NCI-H510A (cell line): ENCODE measurements around the gene MST1.

Experiments used
- DNase-seq: peaks from one replicate; lab custom pipeline; 2025; lab: John Stamatoyannopoulos, UW

MST1 gene

DNA sequence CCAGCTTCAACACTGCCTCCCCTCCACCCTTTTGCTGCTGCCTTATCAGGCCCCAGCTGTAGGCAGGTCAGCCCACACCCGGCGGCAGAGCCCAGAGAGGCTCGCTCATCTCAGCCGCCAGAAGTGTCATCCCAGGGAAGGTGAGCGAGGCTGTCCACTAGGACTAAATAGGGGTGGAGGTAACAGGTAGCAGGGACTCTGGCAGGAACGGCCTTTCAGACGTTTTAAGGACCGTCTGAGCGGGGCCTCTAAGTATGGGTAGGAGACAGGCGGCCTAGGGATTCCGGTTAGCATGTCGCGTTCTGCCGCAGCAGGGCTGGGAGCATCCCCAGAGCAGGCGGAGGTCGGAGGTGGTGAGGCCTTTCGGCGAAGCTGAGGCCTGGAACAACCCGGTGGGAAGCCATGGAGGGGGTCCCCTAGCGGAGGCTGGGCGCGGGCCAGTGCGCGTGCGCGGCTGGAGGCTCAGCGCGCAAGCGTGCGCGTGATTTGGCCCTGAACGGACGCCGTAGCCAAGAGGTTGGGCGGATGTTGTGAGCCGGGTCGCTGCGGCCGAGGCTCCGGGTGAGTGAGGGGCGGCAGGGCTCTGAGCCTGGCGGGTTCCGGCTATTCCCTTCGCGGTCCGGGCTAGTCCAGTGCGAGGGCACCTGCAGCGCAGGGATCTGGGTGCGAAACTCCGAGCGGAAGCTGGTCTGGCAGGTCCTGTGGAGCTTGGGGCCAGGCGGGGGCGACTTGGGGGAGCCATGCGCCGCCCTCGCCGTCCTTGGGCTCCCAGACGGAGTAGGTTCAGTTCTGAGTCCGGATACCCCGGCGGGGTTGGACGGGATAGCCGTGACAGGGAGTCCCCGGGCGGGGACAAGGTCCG is at the start of gene MST1, which contains the start of gene RNF123:
Gene MST1, minus strand, starts transcription at position 429 of the 862 bp plus-strand sequence. CDS start 783 bp downstream, outside the sequence.
Gene RNF123, plus strand, starts transcription at position 512 of the 862 bp plus-strand sequence. CDS start 1,609 bp downstream, outside the sequence.
- no peak for DNase-seq

DNA sequence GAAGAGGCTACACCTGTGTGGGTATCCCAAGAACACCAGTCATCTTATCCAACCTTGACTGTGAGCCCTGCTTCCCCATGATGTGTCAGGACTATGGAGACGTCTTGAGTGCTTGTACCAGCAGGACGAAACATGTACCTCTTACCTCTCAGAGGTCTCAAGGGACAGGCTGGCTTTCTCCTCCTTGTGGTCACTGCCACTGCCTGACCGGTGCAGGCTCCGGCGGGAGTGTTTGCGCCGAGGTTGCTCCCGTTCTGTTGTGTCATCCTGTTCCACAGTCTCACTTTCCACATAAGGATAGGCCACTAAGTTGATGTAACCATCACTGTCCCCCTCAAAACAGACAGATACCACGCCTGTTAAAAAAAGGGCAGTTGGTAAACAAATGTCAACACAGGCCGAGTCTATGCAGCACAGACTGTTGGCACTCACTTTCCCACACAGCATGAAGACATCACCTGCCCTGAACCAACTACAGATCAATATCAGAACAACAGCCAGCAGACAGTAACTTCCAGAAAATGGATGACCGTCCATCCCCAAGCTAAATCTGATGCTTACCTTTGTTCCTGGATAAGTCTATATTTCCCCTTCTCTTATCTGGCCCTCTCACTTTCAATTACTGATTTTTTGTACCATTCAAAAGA is 48.9 kb upstream of the MST1 start:
- DNase-seq: no peak

DNA sequence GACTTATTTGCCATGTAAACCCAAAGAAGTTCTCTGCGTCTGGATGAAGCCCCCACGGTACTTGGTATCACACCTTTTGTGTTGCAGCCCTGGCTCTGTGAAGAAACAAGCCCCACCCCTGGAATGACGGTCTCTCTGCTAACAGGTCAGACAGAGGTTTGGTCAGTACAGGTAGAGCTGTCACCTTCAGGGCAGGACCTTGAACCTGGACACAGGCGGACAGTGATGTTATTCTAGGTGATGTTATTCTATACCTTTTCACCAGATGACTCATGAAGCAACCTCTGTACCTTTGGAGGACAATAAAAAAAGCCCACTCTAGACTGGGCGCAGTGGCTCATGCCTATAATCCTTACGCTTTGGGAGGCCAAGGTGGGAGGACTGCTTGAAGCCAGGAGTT is 45.5 kb upstream of the MST1 start:
- no peak for DNase-seq

DNA sequence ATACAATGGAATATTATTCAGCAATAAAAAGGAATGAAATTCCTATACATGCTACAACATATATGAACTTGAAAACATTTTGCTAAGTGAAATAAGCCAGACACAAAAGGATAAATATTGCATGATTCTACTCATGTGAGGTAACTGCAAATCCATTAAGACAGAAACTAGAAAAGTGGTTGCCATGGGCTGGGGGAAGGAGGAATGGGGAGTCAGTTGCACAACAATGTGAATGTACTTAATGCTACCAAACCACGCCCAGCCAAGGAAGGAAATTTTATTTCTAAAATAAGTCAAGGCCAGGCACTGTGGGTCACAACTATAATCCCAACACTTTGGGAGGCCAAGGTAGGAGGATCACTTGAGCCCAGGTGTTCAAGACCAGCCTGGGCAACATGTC is 44.3 kb upstream of the MST1 start:
- DNase-seq: no peak

DNA sequence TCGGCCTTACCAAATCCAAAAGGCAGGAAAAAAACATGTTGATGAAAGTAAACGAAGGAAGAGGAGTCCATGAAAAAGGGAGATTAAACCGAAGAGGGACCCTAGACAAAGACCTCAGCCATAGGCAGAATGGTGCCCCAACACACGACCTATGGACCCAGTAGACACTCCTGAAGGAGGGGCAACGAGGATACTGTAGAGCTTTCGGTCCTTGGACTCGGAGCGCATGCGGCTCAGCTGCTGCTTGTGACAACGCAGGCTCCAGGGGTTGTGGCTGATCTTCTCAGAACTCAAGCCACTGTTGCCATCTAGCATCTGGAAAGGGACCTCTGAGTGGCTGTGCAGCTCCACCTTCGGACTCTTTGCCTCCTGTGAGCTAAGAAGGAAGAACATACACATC is 43.3 kb upstream of the MST1 start:
- DNase-seq: no peak

DNA sequence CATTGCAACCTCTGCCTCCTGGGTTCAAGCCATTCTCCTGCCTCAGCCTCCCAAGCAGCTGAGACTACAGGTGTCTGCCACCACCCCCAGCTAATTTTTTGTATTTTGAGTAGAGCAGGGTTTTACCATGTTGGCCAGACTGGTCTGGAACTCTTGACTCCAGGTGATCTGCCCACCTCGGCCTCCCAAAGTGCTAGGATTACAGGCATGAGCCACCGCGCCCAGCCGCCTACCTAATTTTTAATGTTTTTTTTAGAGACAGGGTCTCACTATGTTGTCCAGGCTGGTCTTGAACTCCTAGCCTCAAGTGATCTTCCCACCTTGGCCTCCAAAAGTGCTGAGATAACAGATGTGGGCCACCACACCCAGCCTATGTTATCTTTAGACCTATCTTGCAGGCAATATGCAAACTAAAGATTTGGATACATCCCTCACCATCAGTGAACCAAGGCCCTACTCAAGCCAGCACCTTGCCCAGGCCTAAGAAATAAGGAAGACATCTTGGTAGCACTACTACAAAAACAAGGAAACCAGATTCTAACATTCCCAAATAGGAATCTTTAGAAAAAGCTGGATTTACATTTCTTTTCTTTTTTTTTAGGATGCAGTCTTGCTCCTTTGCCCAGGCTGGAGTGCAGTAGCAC is 40.8 kb upstream of the MST1 start:
- DNase-seq: no peak

DNA sequence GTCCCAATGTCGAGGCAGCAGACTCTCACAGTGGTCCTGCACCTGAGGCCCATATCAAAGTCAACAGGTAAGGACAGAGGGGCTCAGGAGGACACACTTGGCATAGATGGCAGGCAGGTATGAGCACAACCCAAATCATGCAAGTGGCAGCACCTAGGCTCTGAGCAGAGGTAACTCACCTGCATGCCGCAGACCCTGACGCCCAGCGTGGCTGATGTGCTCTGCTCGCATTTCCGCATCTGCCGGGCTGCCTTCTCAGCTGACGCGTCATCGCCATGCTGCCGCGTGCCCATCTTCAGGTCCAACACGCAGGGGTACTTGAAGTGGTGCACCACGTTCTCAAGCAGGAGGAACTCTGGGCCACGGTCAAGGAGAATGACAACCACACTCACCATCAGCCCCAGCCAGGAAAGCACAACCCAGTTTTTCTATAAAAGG is 38.7 kb upstream of the MST1 start:
- no peak for DNase-seq

DNA sequence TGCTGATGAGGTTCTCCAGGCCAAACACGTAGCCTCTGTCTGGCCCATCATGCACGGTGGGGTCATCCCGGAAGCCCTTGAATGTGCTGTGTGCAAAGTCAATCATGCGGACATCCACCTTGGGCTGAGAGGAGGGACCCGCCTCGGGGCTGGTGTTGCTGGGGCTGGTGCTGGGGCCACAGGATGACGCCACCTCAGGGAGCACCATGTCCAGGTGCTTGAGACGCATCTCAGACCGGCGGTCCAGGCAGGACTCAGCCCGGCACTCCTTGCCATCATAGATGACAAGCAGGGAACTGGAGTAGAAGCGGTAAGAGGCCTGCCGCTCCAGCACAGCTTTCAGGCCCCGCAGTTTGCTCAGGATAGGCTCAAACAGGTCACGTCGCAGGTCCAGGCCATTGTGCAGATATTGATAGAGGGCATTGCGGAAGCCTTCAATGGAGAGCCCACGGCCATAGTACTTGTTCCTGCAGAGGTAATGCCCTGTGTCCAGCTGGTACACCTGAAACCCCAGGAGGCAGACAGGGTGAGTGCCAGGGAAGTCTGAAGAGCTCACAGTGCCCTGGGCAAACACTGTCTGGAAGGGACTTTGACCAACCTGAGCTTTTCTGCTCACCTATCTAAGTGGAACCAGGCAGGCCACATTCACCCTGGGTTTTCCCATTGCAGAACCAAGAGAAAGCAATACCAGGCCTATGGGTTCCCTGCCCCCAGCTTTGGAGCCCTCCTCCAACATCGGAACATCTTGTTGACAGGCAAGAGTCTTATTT is 38.1 kb upstream of the MST1 start:
- DNase-seq: no peak

DNA sequence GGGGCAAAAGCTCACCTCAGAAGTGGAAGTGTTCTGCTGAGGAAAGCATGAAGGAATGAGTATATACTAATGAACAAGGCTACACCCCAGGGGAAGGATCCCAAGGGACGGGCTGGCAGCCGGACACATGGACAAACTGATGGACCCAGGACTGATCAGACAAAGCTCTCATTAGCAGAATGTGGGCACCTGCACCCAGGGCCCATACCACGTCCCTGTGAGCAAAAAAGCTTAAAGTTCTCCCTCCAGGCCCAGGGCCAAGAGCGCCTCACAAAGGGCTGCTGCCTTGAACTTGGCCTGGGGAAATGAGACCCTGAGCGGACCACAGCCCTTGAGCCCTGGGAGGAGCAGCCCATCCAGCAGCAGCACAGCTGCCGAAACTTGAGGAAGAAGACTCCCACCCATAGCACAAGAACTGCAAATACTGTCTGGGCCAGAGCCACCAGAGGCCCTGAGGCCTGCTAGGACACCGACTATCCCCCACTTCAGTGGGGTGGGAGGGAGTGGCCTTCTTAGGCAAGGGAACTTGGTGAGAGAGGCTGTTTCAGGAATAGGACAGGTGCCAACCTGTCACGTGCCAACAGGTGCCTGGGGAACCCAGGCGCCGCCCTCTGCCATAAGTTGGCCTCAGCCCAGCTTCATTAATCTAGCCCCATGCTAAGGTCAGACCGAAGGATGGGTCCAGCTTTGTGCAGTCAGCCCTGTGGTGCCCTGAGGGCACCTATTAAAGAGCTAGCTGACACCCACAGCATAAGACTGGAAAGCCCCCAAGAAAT is 36.8 kb upstream of the MST1 start:
- no peak for DNase-seq

DNA sequence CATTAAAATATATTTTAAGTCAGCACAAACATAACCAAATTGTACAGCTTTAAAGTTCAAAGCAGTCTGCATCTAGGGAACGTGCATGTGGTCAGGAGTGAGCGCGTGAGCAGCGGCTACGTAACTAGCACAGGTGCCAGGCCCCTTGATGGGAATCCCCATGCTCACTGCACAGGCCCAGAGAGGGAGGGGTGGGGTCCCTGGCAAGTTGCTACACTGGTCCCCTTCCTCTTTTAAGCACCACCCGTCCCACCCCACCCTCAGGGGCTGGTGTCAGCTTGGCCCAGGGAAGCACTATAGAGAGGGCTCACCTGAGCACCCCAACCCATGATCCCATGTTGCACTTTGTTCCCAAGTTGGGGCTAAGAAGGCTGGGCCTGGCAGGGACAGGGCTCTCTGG is 35.3 kb upstream of the MST1 start:
- DNase-seq: no peak

DNA sequence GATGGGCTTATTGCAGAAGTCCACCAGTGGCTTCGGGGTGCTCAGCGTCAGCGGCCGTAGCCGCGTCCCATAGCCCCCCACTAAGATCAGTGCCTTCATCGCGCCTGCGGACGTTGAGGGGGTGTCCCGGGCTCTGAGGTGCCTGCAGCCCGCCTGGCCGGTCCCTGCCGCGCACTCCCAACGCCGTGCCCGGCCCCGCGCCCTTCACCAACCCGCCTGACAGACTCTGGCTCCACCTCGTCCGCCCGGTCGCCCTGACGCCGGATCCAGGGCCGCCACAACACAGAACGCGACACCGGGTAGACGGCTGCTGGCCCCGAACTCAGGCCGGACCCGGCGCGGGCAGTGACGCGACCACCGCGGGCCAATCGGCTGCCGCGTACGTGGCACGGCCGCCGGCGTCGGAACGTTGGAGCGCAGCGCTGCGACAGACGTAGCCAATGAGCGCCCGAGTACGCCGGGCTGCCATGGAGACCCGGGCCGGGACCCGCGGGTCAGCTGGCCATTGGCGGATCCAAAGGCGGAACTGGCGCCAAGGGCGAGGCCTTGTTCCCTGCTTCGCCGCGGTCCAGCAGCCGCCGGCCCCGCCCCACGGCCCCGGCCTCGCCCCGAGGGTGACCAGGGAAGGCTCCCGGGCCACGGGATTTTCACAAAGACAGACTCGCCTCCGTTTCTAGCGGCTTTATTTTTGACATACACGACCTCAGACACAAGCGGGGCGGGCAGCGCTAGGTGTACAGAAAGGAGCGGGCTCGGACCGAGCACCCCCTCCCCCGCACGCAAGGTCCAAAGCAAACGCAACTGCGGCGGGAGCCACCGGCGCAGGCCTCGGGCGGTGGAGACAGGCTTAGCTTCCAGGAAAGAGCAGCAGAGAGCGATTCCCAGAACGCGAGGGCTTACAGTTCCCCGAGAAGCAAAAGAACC is 34.6 kb upstream of the MST1 start, which contains the start of gene GMPPB:
Gene GMPPB, minus strand, starts transcription at position 324 of the 924 bp plus-strand sequence. Its CDS starts 225 bp downstream, at position 99.
- DNase-seq: peak; percentile 83

DNA sequence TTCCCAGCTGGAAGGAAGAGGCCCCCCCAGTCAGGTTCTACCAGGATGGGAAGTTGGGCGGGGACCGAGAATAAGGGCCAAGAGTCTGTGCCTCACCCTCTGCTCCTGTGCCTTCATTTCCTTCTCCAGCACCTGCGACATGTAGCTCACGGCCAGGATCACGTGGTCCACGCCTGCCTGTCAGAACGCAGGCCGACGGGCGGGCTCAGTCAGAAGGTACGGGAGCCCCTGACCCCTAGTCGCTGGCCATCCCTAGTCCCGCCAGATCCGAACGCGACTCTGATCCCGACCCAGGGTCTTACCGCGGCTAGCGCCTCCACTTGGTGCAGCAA is 34.0 kb upstream of the MST1 start:
- peak; percentile 10 for DNase-seq

DNA sequence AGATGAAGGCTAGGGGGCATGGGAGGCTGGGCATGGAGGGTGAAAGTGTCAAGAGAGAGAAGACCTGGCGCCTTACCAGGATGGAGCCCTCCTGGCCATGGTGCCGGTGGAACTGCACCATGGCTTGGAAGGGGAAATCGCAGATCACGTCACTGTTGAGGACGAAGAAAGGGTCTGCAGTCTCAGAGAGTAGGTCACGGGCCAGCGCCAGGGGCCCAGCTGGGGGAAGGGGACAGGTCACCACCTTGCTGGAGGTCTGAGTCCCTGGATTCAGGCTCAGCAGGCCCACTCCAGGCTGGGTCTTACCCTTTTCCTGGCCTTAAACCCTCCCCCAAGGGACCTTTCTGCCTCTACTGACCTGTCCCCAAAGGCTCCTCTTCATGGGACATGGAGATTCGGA is 33.6 kb upstream of the MST1 start:
- DNase-seq: no peak

DNA sequence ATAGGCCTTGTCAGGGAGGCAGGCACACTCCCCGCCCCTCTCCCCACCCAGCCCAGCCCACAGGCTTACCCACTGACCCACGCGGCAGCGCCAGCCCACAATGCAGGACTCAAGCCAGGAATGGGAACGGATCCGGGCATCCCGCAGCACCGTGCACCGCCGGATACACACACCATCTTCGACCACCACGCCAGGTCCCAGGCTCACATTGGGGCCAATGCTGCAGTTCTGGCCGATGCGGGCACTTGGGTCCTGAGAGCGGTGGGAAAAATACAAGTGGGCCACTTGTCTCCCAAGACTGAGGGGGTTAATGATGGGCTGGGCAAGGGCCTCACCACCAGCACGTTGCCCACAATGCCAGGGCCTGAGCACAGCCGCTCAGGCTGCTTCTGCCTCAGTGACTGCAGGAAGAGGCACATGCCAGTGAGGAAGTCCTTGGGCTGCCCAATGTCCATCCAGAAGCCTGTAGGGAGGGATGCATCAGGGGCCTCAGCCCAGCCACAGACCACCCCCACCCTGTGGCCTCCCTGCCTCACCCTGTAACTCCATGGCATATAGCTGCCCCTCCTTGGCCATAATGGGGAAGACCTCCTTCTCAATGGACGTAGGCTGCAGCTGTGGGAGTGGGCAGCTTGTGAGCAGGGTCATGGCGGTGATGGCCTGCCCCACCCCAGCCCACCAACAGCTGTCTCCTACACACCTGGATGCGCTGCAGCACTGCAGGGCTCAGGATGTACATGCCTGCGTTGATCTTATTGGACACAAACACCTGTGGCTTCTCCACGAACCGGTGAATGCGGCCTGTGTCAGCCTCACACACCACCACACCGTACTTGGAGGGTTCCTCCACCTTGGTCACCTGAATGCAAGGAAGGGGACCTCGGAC is 32.9 kb upstream of the MST1 start:
- DNase-seq: no peak

DNA sequence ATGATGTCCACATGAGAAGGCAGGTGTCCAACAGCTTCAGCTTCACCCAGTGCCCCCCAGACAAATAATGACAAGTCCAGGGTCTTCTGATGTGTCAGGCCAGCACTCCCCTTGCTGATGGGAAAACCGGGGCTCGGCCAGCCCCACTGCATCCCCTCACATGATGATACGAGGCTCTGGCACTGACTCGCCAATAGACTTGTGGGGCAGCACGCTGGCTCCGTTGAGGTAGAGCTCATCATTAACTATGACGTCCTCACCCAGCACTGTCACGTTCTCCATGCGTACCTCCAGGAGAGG is 32.3 kb upstream of the MST1 start:
- no peak for DNase-seq

DNA sequence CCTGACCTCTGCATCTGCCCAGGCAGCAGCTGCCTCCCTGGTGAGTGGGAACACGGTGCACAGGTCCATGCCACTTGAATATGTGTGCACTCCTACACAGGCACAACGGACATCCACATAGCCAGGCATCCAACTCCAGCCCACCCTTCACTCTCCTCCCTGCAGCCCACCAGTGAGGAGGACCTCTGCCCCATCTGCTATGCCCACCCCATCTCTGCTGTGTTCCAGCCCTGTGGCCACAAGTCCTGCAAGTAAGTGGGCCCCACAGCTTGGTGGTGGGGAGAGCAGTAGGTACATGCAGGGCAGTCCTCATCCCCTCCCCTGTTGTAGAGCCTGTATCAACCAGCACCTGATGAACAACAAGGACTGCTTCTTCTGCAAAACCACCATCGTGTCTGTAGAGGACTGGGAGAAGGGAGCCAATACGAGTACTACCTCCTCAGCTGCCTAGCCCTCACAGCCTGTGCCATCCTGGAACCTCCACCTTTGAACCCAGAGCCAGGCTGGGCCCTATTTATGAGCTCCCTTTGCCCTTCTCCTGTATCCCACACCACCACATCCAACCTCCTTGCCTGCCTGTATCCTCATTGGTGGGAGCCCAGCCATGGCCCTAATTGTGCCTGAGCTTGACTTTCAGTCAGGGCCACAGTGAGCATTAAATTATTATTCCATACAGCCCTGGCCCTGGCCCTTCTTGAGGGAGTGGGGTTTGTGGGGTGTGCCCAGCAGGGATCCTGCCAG is 31.8 kb upstream of the MST1 start:
- DNase-seq: no peak

DNA sequence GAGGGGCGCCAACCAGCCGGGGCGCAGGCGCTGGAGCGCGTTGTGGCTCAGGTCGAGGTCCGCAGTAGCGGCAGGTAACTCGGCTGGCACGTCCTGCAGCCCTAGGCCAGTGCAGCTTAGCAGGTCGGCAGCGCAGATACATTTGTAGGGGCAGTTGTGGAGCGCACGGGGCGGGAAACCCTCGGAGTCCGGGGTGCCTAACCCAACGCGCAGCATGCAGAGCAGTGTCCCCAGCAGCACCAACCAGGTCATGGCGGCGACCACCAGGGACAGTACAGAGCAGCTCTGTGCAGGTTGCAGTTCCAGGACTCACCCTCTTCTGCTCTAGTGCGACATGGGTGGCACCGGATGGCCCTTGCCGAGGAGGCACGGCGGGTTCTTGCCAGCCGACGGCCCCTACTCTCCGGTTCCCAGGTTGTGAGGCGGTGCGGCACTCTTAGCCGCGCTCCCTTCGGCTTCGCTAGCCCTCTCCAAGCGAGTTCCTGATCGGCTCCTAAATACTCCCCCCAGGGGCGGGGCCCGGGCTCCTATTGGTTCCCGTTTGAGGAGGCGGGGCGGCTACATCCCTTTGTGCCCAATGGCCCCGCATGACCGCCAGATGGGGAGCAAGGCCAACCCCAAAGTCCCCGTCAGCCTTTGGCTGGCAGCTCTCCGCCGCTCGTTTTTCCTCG is 30.1 kb upstream of the MST1 start, which contains the start of gene AMIGO3:
Gene AMIGO3, minus strand, starts transcription at position 471 of the 671 bp plus-strand sequence. Its CDS starts 219 bp downstream, at position 252.
- peak; percentile 96 for DNase-seq

DNA sequence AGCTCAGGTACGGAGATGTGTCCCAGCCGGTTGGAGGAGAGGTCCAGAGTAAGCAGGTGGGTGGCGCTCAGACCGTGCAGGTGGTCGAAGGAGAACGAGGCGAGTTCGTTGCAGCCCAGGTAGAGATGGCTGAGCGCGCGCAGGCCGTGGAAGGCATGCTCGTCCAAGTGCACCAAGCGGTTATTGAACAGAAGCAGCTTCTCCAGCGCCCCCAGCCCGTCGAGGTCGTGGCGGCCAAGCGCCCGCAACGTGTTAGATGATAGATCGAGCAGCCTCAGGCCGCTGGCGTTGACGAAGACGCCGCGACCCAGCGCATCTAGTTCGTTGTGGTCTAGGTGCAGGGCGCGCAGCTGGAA is 29.6 kb upstream of the MST1 start:
- DNase-seq: no peak
